SK-N-SH treated with all-trans-retinoic acid at 6 μM for 48 hours (cell line): Measurements from ENCODE around the gene SLC12A2.

Source experiments
- ATAC-seq: fragments of 200-7000 bp; cut with Tn5 transposase; 3 replicates; pipeline ENCODE4 v1.9.1; 2020; ENCODE audit warnings: mild to moderate bottlenecking, moderate library complexity
- ARNTL ChIP-seq: fragments of 450-650 bp; formaldehyde crosslinking; IDR thresholded peaks from 2 replicates; pipeline ENCODE4 v1.5.0; 2020; ENCODE audit warnings: low read depth, mild to moderate bottlenecking, moderate library complexity, borderline replicate concordance
- BACH2 ChIP-seq: fragments of 250-450 bp; sonication (Bioruptor Pico); IDR thresholded peaks from 2 replicates; pipeline ENCODE4 v1.9.0; 2021; ENCODE audit warnings: mild to moderate bottlenecking, borderline replicate concordance
- CREB5 ChIP-seq: fragments of 250-450 bp; sonication (Bioruptor Pico); IDR thresholded peaks from 2 replicates; pipeline ENCODE4 v1.5.1; 2020; ENCODE audit warnings: low read depth, mild to moderate bottlenecking, moderate library complexity
- CSDC2 ChIP-seq: fragments of 250-450 bp; sonication (Bioruptor Pico); IDR thresholded peaks from 2 replicates; pipeline ENCODE4 v1.5.0; 2020; ENCODE audit warnings: mild to moderate bottlenecking, moderate library complexity
- CSRNP3 ChIP-seq: fragments of 250-450 bp; sonication (Bioruptor Pico); IDR thresholded peaks from 2 replicates; pipeline ENCODE4 v1.5.1; 2021; ENCODE audit warnings: mild to moderate bottlenecking, moderate library complexity
- ESRRG ChIP-seq: fragments of 250-450 bp; sonication (Bioruptor Pico); IDR thresholded peaks from 2 replicates; pipeline ENCODE4 v1.6.1; 2021; ENCODE audit warnings: mild to moderate bottlenecking
- GLIS3 ChIP-seq: fragments of 250-450 bp; sonication (Bioruptor Pico); IDR thresholded peaks from 2 replicates; pipeline ENCODE4 v1.5.0; 2020; ENCODE audit warnings: mild to moderate bottlenecking, moderate library complexity
- ISL1 ChIP-seq: fragments of 250-450 bp; sonication (Bioruptor Pico); IDR thresholded peaks from 2 replicates; pipeline ENCODE4 v2.1.2; 2022; ENCODE audit warnings: mild to moderate bottlenecking, moderate library complexity
- OSR1 ChIP-seq: fragments of 250-450 bp; sonication (Bioruptor Pico); IDR thresholded peaks from 2 replicates; pipeline ENCODE4 v1.8.0; 2022; ENCODE audit warnings: moderate library complexity, mild to moderate bottlenecking, inconsistent platforms
- PATZ1 ChIP-seq: fragments of 250-450 bp; sonication (Bioruptor Pico); IDR thresholded peaks from 2 replicates; pipeline ENCODE4 v1.8.0; 2020; ENCODE audit warnings: mild to moderate bottlenecking, moderate library complexity, borderline replicate concordance
- POU6F1 ChIP-seq: fragments of 250-450 bp; sonication (Bioruptor Pico); IDR thresholded peaks from 2 replicates; pipeline ENCODE4 v1.8.0; 2021; ENCODE audit warnings: low read depth, mild to moderate bottlenecking, moderate library complexity, borderline replicate concordance
- RARB ChIP-seq: fragments of 250-450 bp; sonication (Bioruptor Pico); IDR thresholded peaks from 2 replicates; pipeline ENCODE4 v1.8.0; 2021; ENCODE audit warnings: mild to moderate bottlenecking, moderate library complexity
- SNAI2 ChIP-seq: fragments of 250-450 bp; sonication (Bioruptor Pico); IDR thresholded peaks from 2 replicates; pipeline ENCODE4 v1.5.0; 2020; ENCODE audit warnings: mild to moderate bottlenecking, moderate library complexity
- TCF4 ChIP-seq: fragments of 250-450 bp; sonication (Bioruptor Pico); IDR thresholded peaks from 2 replicates; pipeline ENCODE4 v1.8.0; 2021; ENCODE audit warnings: mild to moderate bottlenecking, moderate library complexity, borderline replicate concordance
- TOX ChIP-seq: fragments of 250-450 bp; sonication (Bioruptor Pico); IDR thresholded peaks from 2 replicates; pipeline ENCODE4 v1.8.0; 2021; ENCODE audit warnings: mild to moderate bottlenecking, moderate library complexity, borderline replicate concordance
- TSHZ2 ChIP-seq: fragments of 250-450 bp; sonication (Bioruptor Pico); IDR thresholded peaks from 2 replicates; pipeline ENCODE4 v1.5.0; 2020; ENCODE audit warnings: mild to moderate bottlenecking, moderate library complexity
- ZC3H10 ChIP-seq: fragments of 250-450 bp; sonication (Bioruptor Pico); IDR thresholded peaks from 2 replicates; pipeline ENCODE4 v1.5.1; 2021; ENCODE audit warnings: mild to moderate bottlenecking, moderate library complexity
- ZFP3 ChIP-seq: fragments of 250-450 bp; sonication (Bioruptor Pico); IDR thresholded peaks from 2 replicates; pipeline ENCODE4 v1.5.0; 2020; ENCODE audit warnings: mild to moderate bottlenecking, moderate library complexity
- ZFP30 ChIP-seq: fragments of 450-650 bp; formaldehyde crosslinking; IDR thresholded peaks from 2 replicates; pipeline ENCODE4 v1.5.0; 2022; ENCODE audit warnings: mild to moderate bottlenecking, moderate library complexity
- ZNF565 ChIP-seq: fragments of 450-650 bp; formaldehyde crosslinking; conservative IDR thresholded peaks from 2 replicates; pipeline ENCODE4 v1.5.0; 2020; ENCODE audit warnings: low read depth, mild to moderate bottlenecking, moderate library complexity
- ZNF70 ChIP-seq: fragments of 450-650 bp; formaldehyde crosslinking; IDR thresholded peaks from 2 replicates; pipeline ENCODE4 v1.5.0; 2020; ENCODE audit warnings: mild to moderate bottlenecking, moderate library complexity
- ZNF8 ChIP-seq: fragments of 450-650 bp; formaldehyde crosslinking; IDR thresholded peaks from 2 replicates; pipeline ENCODE4 v1.5.0; 2020; ENCODE audit warnings: mild to moderate bottlenecking, moderate library complexity

The SLC12A2 gene

GRCh38 chr5:128143911-128144310 is 60.3 kb downstream of the SLC12A2 start:
- no peak for ATAC-seq
- TF ChIP-seq BACH2 (CRISPR knock-in tag) (no peak), ZFP30 (CRISPR knock-in tag) (no peak), CSDC2 (no peak), GLIS3 (CRISPR knock-in tag) (no peak), SNAI2 (CRISPR knock-in tag) (no peak), ESRRG (CRISPR knock-in tag) (no peak), CSRNP3 (CRISPR knock-in tag) (no peak), TSHZ2 (CRISPR knock-in tag) (no peak), ZNF8 (CRISPR knock-in tag) (no peak), POU6F1 (CRISPR knock-in tag) (no peak), ZC3H10 (CRISPR knock-in tag) (no peak), RARB (no peak), OSR1 (no peak), ZNF565 (no peak), TOX (no peak), ZNF70 (CRISPR knock-in tag) (no peak), ZFP3 (CRISPR knock-in tag) (no peak), CREB5 (CRISPR knock-in tag) (no peak), ISL1 (no peak), PATZ1 (CRISPR knock-in tag) (no peak)

- no peak for ATAC-seq
- no peak for TF ChIP-seq GLIS3 (CRISPR knock-in tag)
- TF ChIP-seq ZNF8 (CRISPR knock-in tag) = no peak
- TF ChIP-seq OSR1 = no peak
- TF ChIP-seq CSDC2 = no peak
Observed at GRCh38 chr5:128144491-128144890, 60.9 kb downstream of the SLC12A2 start.

- ATAC-seq = no peak
- TF ChIP-seq ZFP30 (CRISPR knock-in tag) (no peak), ZNF8 (CRISPR knock-in tag) (no peak), SNAI2 (CRISPR knock-in tag) (no peak), CSRNP3 (CRISPR knock-in tag) (no peak), POU6F1 (CRISPR knock-in tag) (no peak), GLIS3 (CRISPR knock-in tag) (no peak), BACH2 (CRISPR knock-in tag) (no peak), ZNF70 (CRISPR knock-in tag) (no peak), ISL1 (no peak), OSR1 (no peak), CSDC2 (no peak), ARNTL (CRISPR knock-in tag) (no peak), ZNF565 (no peak), TCF4 (CRISPR knock-in tag) (no peak), TSHZ2 (CRISPR knock-in tag) (no peak)
Observed at GRCh38 chr5:128146671-128147070, 63.1 kb downstream of the SLC12A2 start.
